CD4-positive, alpha-beta T cell treated with Interleukin-1 beta for 1 hour (primary cell): ENCODE measurements around the gene VPS4A.
"Not testable (repeated sequence)": the region's sequence is repeated elsewhere in the genome, so short reads cannot be mapped to it uniquely, and the experiment has no call there.

Source experiments
- DNase-seq, 2 donors: peaks; one replicate each; pipeline ENCODE4 v3.0.0-alpha.2; 2020 to 2022

VPS4A gene

DNA sequence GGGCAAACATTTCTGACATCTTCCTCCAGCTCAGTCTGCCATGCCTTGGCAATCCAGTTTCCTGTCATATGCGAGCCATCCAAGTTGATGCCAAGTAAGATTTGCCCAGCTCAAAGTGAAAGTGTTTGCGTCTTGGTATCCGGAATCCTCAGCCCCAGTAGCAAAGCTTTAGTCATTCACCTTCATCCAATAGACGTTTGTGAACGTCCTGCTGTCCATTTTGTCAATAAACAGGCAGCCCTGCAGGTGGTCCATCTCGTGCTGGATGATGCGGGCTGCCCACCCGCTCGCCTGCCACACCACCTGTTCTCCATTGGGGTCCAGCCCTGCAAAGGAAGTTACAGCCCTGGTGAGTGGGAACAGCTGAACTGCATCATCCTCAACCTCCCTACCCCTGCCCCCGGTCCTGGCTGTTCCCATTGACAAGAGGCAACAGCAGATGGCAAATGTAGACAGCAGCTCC lies 17.7 kb downstream of the VPS4A start:
- DNase-seq: no peak

DNA sequence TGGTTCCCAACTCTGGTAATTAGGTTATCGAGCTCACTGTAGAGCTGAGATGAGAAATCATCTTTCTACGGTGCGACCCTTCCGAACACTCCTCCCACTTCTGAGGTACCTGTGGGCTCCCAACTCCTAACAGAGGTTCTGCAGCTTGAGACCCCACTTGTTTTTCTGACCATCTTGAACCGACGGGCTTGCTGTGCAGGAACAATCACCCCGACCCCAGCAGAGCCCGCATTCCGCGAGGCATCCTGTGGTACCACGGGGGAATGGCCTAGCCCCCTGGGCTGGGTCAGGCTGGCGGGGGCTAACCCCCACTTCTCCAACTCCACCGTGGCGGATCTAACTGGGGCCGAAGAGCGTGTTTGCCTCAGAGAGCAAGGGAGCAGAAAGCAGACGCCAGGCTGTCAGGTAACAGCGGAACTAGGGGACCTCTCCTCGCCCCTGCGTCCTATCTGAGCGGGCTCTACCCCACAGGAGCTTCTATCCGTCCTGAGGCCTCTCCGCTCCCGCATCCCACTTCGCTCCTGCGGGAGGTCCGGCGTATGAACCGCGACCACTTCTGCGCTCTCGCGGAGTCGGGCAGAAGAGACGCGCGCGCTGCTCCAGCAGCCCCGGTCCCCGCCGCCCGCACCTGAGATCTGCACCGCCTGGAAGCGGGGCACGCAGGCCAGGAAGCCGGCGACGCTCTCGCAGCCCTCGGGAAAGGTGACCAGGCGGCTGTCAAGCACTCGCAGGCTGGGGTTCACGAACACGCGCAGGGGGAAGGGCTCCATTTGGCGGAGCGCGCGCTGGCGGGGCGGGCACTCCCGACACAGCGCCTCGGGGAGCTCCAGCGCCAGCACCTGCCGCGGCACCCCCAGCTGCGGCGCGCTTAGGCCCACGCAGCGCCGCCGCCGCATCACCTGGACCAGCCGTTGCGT lies 18.5 kb downstream of the VPS4A start:
- DNase-seq: no peak

DNA sequence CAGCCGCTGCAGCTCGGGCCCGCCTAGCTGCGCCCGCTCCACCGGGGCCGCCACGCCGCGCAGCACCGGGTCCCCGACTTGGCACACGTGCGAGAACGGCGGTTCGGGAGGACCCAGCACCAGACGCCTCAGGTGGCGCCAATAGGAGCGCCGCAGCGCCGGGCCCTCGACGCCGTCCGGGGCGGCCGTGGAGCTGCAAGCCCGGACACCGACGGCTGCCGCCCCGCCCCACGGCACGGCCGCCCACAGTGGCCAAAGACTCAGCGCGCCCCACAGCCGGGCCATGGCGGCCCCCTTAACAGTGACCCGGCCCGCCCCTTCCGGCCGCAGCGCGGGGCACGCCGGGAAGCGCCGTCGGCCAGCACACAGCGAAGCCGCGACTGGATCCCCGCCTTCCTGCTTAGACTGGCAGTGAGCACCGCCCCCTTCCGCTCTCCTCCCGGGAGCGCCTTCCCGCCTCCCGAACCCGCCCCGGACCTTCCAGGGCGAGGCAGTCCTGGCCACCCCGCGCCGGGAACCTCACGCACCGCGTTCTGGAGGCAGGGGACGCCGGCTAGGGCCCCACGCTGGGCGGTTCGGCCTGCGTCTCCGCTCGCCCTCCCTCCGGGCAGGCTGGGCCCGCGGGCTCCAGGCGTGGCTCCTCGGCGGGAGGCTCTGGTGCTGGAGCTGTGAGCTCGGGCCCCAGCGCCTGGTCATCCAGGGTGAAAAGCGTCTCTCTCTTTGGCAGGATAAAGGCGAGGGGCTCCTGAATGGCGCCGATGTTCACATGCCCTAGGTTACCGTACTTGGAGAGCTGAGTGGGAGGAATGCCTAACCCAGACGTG lies 19.3 kb downstream of the VPS4A start, which contains the start of gene PDF:
PDF (minus strand) TSS at position 303 of the 824 bp plus-strand sequence; CDS start at position 285, 18 bp downstream.
- peak; percentile 72 to 82 for DNase-seq

DNA sequence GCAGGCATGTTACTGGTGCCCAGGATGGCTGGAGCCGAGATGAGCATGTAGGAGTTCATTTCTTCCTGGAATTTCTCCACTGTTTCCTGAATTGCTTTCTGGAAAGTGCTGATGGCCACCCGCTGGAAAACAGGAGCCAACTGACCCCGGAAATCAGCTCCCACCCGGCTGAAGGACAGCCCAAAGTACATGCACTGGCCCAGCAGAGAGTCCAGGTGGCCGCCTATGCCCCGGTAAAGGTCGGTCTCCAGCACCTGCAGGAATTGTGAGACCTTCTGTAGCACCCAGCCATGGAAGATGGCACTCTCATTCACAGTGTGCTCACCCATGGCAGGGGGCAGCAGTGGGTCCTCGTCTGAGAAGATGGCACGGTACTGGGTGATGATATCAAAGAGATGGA lies 23.5 kb downstream of the VPS4A start:
- no peak for DNase-seq

DNA sequence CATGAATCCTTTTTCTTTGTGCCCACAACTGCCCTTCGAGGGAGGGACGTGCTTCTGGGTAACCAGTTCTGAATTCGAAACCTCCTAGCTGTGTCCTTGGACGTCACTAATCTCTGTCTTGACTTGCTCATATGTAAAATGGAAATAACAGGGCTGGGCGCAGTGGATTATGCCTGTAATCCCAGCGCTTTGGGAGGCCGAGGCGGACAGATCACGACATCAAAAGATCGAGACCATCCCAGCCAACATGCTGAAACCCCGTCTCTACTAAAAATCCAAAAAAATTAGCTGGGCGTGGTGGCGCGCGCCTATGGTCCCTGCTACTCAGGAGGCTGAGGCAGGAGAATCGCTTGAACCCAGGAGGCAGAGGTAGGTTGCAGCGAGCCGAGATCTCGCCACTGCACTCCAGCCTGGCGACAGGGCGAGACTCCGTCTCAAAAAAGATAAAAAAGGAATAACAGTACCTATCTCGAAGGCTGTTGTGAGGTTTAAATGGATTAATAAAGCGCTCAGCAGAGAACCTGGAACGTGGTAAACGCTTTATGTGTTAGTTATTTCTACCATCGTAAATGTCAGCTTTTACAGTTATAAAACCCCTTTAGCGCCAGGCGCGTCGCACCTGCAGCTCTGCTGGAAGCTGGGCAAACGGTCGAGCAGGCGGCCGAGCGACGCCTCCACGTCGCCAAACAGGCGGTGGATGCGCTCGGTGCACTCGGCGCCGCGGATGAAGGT lies 27.6 kb downstream of the VPS4A start:
- no peak for DNase-seq

- DNase-seq: peak; percentile 92 to 95
Measured at GRCh38 chr16:69339289-69340094, 28.3 kb downstream of the VPS4A start, which contains the start of the genes COG8 and NIP7. Gene COG8 (minus strand): TSS chr16:69339564. CDS start chr16:69339552, 12 bp downstream. Gene NIP7 (plus strand): TSS chr16:69339772. CDS start chr16:69339830, 58 bp downstream.

DNA sequence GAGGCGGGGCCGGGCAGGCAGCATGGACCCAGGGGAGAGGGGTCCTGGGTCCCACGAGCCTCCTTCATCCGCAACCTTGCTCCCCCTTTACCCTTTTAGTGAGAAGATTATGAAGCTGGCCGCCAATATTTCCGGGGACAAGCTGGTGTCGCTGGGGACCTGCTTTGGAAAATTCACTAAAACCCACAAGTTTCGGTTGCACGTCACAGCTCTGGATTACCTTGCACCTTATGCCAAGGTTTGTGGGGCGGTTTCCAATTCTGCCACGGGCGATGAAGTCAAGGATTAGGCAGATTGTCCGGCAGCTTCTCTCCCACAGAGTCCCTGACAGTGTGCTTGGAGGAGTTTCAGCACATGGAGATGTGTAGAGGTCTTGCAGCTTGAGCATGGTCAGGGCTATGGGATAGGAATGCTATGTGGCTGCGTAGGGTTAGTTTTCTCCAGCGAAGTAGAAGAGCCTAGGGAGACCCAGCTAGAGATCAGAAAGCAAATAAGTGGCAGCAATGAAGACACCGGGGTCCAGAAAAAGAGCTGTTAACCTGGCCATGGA lies 29.0 kb downstream of the VPS4A start:
- DNase-seq: no peak

GRCh38 chr16:69344171-69344570 lies 33.0 kb downstream of the VPS4A start:
- no peak for DNase-seq

DNA sequence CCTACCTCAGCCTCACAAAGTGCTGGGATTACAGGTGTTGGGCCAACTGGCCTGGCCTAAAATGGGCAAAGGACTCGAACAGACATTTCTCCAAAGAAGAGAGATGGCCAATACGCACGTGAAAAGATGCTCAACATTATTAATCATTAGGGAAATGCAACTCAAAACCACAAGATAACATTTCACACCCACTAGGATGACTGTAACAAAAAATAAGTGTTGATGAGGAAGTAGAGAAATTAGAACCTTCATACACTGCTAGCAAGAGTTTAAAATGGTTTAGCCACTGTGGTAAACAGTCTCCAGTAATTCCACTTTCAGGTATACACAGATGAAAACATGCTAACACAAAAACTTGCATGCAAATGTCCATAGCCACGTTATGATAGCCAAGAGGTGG lies 34.8 kb downstream of the VPS4A start:
- DNase-seq: peak in 1 of 2 donors; percentile 9

DNA sequence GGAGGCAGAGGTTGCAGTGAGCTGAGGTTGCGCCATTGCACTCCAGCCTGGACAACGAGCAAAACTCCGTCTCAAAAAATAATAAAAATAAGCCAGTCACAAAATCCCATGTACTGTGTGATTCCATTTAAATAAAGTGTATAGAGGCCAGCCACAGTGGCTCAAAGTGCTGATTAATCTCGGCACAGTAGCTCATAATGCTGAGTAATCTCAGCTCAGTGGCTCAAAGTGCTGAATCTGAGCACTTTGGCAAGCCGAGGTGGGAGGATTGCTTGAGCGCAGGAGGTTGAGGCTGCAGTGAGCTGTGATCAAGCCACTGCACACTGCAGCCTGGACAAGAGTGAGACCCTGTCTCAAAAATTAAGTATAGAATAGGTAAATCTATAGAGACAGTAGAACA lies 35.5 kb downstream of the VPS4A start:
- DNase-seq: no peak

GRCh38 chr16:69348222-69348621 lies 37.1 kb downstream of the VPS4A start:
- no peak for DNase-seq

DNA sequence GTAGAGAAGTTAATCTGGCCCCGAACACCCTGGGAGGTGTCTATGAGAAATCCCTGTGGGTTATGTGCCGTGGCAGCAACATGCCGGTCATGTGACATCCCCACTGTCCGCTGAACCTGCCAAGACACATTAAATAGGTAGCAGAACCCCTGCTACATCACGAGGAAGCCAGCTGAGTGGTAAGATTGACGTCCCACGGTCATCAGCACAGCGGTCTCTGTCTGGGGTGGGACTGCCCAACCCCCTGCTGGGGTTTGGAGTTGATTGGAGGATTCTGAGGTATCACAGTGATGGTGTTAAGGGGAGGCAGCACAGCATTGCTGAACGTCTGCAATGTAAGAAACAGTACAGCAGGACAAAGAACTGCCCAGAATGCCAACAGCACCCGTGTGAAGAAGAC lies 38.4 kb downstream of the VPS4A start:
- no peak for DNase-seq

DNA sequence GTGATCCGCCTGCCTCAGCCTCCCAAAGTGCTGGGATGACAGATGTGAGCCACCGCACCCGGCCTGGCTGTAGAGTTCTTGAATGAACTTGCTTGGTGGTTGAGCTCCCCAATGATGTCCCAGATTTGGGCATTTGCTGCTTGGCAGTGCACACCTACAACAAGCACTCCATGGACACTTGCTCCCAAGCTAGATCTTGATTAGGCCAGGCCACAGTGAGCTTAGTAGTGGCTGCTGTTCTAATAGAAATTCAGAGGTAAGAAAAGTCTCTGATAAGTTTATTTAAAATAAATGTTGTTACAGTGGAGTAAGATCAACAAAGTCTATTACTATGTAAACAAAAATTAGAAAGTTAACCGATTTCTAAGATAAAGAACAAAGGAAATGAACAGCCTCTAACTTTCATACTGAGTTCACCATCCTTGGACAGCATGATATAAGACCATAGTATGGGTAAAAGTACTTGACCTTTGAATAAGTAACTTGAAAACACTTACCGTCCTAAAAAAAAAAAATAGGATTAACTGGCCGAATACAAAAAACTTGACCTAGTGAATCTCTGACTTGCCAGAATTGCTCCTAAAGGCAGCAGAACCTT lies 39.5 kb downstream of the VPS4A start:
- no peak for DNase-seq

DNA sequence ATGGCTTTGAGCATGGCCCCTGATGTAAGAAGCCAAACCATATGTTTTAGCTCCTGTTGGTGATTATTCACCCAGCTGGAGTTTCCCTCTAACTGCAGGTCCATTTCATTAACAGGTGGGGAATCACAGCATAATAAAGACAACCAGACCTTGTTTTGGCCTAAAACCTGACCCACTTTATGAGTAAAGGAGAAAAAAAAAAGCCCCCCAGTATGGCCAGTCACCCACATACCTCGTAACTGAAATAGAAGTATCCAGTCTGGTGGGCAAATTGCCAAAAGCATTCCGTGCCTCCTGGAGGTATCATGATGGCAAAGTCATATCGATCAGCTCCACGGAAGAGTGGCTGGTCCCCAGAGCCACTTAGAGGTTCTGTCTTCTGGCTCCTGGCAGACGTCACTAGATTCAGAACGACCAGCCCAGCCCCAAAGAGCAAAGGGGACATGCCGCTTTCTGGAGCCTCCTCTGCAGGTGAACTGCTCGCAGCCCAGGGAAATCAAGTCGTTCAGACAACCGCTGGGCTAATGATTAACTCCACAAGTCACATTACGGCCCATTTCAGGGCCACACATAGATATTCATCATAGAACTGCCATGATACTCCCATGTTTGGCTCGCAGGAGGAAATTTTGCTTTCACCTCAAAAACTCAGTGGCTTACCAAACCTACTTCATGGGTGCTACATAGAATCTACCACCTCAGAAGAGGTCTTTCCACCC lies 40.3 kb downstream of the VPS4A start, which contains the start of gene TMED6:
TMED6 (minus strand) TSS at position 478 of the 719 bp plus-strand sequence; CDS start at position 445, 33 bp downstream.
- DNase-seq: no peak

DNA sequence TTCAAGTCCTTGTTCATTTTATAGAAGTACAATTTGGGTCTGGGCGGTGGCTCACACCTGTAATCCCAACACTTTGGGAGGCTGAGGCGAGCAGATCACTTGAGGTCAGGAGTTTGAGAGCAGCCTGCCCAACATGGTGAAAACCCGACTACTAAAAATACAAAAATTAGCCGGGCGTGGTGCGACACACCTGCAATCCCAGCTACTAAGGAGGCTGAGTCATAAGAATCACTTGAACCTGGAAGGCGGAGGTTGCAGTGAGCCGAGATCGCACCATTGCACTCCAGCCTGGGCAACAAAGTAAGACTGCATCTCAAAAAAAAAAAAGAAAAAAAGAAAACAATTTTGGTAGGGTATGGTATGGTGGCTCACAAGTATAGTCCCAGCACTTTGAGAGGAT lies 48.9 kb downstream of the VPS4A start:
- not testable (repeated sequence) for DNase-seq

- no peak for DNase-seq
Measured at GRCh38 chr16:69363281-69363717, 52.1 kb downstream of the VPS4A start.

- DNase-seq: no peak
Measured at GRCh38 chr16:69364088-69364487, 52.9 kb downstream of the VPS4A start.

DNA sequence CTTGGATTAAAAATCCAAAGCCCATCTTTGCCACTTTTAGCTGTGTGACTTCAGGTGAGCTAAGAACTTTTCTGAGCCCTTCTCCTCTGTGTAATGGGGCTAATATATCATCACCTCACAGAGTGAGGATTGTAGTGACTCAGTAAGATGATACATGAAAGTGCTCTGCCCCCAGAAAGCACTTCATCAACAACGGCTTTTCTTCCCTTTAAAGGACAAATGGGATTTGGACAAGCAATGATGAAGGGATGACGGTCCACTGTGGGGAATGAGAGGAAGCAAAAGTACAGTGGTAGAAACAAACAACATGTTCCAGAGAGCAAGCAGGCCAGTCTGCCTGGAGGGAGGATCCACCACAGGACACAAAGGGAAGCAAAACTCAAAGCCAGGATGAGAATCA lies 54.8 kb downstream of the VPS4A start:
- DNase-seq: no peak

DNA sequence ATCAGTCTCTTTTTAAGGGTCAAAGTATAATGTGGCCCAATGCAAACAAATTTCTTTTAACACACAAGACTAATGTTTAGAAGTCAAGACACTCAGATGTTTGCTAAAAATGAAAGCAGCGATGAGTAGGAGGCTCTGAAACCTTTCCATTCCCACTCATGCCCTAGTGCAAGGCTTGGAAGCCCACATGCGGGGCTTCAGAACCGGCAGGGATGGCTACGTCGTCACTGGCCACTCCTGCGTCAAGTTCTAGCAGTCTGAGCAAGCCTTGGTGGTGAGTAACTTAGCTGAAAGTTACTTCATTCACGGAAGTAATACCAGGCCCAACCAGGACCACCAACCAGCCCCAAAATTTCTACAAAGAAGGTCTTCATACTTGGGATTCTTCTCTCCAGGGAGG lies 55.3 kb downstream of the VPS4A start:
- DNase-seq: no peak

GRCh38 chr16:69367980-69368379 lies 56.8 kb downstream of the VPS4A start:
- DNase-seq: no peak
